HG03196 (cell line): ENCODE data around the gene AGTPBP1.

Experiments
- ATAC-seq: cut with Tn5 transposase; IDR thresholded peaks from one replicate; pipeline ENCODE4 v1.9.1; 2021; ENCODE audit not compliant: unreplicated experiment

AGTPBP1 gene

DNA sequence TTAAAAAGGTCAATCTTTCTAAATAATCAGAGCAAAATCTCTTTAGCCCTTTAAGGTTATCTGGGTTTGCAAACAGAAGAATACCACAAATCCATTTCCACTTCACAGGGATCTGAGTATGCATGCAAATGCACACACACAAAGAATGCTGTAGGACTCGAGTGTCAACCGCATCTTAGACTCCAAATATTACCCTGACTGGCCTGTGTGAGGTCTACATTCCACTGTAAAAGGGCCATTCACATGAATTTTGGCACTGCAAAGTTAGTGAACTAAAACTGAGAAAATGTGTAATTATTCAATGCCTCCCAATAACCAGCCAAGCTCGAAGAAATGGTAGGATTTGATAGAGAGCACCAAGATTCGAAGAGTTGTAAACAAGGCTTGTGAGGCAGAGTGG, 199.9 kb downstream of the AGTPBP1 start:
- ATAC-seq = no peak

DNA sequence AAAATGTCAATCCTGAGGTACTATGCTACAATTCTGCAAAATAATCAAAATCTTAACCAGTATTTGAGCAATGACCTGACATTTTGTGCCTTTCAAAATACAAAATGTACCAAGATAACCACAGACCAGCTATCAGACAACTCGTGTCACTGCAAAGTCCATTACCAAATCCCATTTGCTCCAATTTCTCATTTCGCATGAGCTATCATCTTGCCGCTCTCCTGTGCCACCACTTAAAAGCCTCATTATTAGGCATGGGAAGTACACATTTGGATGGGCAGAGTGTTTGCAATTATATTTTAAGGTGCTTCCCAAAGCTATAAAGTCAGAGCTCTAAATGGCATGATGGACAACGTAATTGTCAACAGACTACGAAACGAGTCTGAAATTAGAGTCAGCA, 205.2 kb downstream of the AGTPBP1 start:
- ATAC-seq = no peak

DNA sequence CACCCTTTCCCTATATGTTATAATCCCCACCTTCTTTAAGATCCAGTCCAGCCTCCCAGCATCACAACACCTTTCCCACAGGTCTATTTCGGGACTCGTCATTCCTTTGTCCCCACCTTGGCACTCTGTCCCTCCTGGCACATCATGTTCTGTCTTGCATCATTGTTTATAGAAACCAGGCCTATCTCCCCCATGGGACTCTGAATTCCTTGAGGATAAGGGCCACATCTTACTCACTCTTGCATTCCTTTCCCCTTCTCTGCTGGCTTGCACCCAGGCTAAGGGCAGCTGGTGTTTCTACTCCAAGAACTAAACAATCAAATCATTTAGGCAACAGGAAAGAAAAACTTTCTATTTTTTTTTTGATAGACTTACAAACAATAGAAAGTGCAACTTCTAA, 205.7 kb downstream of the AGTPBP1 start:
- ATAC-seq = no peak

DNA sequence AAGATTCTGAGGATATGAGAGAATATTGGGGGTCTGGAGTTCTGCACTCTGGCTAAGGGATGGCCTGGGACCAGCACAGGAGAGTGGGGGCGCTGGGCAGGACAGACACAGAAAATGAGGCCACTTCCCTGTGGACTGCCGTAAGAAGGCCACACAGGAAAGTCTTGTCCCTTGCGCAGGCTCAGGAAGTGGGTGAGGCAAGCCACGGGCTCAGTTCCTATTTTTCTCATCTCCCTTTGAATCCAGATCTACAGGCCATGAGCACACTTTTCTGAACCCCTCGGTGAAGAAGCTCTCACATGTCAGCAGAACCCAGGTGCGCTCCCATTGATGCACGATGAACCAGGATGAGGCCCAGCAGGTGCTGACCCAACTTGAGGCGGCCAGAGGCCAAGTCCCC, 207.4 kb downstream of the AGTPBP1 start:
- no peak for ATAC-seq

DNA sequence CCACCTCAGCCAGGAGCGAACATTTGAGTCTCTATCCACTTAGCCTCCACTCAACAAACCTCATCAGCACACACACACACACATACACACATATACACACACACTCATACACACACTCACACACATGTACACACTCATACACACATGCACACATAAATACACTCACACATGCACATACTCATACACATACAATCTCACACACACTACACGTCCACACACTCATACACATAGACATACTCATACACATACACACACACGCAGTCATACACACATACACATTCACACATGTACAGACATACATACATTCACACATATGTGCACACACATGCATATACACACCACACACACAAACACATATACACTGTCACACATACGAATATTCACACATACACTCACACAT, 208.2 kb downstream of the AGTPBP1 start:
- no peak for ATAC-seq

DNA sequence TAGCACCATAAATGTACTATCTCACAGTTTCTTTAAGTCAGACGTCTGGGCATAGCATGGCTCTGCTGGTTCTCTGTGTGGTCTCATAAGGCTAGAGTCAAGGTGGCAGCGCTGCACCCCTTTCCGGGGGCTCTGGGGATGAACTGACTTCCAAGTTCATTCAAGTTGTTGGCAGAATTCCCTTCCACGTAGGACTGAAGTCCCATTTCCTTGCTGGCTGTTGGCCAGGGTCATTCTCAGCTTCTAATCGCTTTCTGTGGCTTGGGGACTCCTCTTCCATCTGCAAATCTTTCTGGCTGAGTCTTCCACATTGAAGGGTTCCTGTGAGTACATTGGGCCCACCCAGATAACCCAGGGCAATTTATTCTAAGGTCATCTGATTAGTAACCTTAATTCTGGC, 211.0 kb downstream of the AGTPBP1 start:
- no peak for ATAC-seq

DNA sequence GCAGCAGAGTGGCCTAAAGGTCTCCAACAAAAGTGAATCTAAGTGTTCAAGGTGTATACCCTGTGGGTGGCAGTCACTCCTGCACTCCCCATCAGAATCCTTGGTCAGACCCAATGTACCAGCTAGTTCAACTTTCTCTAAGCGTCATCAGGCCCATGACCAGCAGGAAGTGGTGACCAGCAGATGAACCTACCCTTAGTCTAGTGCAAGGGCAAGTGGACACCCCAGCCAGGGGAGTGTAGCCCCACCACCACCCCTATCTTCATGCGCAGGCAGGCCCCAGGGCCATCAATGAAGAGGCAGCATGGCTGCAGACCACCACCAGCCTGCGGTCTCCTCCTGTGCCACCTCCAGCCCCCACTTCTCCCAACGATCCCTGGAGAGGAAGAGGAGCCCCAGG, 213.1 kb downstream of the AGTPBP1 start:
- no peak for ATAC-seq

- ATAC-seq = no peak
Measured at GRCh38 chr9:85528142-85528541, 213.6 kb downstream of the AGTPBP1 start.

DNA sequence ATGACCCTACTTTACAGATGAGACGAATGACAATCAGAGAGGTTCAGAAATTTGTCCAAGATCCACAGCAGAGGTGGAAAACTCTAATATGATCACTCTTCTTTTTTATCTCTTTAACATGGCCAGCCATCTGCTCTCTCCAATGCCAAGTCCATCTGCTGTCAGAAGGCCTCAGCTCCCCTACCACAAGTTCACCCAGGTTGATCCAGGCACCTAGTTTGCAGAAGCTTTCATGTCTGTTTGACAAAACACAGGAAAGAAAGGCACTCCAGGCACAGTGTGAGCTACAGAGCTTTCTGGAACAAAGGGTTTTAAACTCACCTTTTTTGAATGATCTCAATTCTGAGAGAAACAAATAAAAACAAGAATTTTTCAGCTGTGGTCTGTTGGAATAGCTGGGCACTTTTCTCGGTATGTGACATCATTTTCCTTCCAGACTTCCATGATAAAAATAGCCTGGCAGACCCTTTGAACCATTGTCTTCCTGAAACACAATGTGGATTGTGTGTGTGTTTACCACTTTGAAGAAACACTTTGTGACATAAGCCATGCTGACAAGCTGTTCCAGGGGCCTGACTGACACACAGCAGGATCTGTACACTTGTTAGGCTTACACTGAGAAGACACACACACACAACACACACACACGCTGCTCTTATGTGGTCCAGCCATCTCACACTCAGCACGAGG, 214.3 kb downstream of the AGTPBP1 start:
- no peak for ATAC-seq

DNA sequence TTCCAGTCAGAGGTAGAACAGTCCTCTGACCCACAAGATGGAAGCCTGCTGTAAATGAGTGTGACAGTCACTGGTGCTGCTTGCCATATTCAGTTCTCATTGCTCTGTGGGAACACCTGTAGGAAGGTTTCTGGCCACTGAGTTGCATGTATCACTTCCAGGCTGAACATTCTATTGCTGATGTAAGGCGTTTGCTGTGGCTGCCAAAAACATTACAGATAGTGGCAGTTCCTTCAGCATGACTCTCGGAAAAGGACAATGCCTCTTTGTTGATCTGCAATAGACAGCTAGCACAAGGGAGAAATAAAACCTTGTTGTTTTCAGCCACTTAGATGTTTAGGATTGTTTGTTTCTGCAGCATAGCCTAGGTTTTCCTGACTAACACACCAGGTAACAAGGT, 217.2 kb downstream of the AGTPBP1 start:
- ATAC-seq = no peak

GRCh38 chr9:85523202-85523601, 218.6 kb downstream of the AGTPBP1 start:
- no peak for ATAC-seq

DNA sequence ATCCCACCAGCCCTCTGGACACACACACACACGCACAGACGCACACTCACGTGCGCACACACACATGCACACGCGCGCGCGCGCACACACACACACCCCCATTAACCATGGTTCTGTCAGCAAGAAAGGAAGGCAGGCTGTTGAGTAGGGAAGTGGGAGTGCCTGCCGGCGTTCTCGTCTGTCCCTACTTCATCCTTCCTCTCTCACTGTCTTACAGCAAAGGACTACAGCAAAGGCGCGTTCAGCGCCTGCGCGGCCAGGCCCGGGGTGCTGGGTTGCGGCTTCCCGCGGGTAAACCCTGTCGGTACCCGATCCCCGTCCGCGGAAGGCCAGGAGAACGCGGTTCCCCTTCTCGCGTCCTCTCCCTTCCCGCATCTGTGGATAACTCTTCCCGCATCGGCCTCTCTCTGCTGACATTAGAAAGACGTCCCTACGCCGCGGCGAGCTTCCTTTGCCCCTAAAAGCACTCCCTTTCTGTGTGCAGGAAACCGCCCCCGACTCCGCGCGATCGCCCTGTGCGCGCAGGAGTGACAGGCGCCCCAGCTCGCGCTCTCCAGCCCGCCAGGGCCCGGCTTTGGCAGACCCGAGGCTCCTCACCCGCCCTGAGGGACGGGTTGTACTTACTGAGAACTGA, 219.2 kb downstream of the AGTPBP1 start:
- ATAC-seq = no peak

DNA sequence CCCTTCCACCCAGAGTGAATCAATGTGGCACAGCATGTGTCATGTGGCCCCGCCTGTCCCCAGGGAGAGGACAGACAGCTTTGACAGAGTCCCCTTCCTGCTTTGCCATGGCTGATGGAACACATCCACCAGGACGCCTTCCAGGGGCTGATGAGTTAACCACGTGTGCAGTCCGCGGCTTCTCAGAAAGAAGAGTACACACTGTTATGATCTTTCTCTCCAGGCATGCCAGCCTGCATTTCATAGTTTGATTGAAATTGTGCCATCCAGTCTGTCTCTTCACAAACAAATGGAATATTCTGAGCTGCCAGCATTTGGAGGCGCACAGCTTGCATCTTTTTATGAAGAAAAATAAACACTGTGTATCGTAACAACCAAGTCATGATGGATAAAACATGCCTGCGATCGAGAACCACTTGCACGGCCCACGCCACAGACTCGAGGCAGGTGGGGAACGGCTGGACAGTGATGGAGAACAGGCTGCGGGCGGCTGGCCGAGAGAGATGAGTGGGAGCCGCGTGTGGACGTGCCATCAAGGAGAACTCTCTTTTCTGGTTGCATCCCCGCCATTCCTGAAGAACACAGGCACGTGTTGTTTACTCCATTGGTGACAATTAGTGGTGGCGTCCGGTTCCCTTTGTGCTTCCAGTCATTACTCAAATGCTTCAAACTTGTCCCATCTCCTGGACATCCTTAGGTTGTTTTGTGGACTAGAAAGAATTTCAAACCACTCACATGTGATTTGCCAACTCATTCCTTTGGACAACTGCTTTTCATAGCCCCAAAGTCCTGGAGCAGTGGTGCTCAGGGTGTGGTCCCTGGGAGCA, 220.2 kb downstream of the AGTPBP1 start:
- no peak for ATAC-seq

DNA sequence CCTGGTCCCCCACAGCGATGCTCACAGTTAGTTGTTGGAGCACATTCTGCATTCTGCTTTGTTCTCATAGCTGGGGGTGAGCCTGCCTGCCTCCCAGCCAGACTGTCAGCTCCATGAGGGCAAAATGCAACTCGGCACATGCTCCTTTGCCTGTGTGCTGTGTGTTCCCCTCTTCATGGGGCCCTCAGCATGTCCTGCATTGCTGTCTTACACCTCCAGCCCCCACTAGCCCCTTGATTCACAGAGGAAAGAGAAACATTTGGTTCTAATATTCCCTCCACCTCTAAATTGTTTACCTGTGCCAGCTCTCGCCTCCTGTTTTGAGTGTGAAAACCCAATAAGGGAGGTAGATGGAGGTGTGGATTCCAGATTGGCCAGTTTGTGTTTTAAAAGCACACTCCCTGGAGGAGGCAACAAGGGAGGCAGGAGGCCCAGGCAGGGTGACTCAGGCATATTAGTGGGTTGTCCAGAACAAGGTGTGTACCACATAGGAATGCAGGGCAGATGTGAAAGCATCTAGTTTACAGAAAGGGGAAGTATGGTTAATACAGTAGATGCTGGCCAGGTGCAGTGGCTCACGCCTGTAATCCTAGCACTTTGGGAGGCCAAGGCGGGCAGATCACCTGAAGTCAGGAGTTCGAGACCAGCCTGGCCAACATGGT, 224.6 kb downstream of the AGTPBP1 start:
- ATAC-seq = no peak

GRCh38 chr9:85516455-85516854, 225.3 kb downstream of the AGTPBP1 start:
- no peak for ATAC-seq

GRCh38 chr9:85515021-85515420, 226.7 kb downstream of the AGTPBP1 start:
- ATAC-seq = no peak

DNA sequence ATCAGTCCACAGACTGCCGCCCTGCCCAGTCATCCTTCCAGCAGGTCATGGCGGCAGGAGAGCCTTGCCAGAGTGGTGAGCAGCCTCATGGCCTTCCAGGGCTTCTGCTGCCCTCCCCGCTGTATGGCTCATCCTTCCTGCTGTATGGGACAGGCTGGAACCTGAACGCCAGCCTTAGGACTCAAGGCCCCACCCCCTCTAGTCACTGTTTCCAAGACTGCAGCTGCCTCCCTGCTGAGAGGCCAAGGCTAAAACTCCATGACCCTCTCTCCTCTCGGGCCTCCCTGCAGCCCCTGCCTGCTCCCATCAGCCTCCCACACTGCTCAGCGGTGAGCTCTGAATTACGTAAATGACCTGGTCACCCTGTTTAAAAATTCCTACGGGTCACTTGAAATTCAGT, 227.5 kb downstream of the AGTPBP1 start:
- ATAC-seq = no peak

DNA sequence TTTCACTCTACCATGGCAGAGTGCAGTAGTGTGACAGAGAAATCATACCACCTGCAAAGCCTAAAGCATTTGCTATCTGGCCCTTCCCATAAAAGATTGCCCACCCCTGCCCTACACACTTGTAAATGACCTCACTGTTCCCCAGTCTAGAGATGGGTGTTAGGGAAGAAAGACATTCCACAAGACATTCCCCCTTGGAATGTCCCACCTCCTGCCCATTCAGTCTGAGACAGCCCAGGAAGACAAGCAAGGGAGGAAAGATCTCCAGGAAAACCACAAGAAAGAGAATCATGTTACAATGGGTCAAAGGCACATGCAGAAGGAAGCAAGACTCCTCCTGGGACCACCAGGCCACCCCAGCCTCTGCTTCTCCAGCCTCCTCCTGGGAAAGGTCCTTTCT, 230.0 kb downstream of the AGTPBP1 start:
- ATAC-seq = no peak

DNA sequence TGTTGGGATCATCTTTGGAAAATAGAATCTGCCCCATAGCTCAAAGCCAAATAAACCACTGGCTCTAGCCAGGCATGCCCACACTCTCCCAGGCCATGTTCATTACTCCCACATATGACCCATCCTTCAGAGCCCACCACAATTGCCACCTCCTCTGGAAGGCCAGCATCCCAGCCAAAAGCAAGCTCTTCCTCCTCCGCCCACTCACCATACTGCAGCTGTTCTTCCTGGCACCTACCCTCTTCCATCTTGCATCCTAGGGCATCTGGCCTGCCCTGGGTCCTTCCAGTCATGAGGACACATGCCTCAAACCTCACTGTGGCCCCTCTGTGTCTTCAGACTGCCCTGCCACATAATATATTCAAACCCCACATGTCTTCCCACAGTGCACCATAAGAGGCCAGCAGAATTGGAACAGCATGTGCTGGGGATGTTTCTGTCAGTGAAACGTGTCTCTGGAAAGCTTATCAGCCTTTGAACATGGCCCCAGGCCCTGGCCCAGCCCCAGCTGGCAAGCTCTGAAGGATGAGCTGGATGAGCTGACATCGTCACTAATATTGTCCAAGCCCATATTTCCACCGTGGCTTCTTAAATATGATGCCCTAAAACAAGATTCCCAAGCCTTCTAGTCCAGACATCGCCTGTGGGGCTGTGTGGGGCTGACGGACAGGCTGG, 230.8 kb downstream of the AGTPBP1 start:
- no peak for ATAC-seq

- no peak for ATAC-seq
Measured at GRCh38 chr9:85508616-85509015, 233.1 kb downstream of the AGTPBP1 start.

- ATAC-seq = no peak
Measured at GRCh38 chr9:85505612-85506011, 236.1 kb downstream of the AGTPBP1 start.
